NCI-H187 (cell line): ENCODE results near the gene CRBN.

ENCODE experiments used
- DNase-seq, 2 experiments: peaks; one replicate each; lab custom pipeline; 2025; lab: John Stamatoyannopoulos, UW

The CRBN gene

GRCh38 chr3:3170998-3171397, 8.5 kb downstream of the CRBN start:
- no peak for DNase-seq

- DNase-seq, result no peak
These were observed 13.8 kb downstream of the CRBN start for GRCh38 chr3:3165650-3166049.

- no peak for DNase-seq
These were observed 14.2 kb downstream of the CRBN start for GRCh38 chr3:3165241-3165640.

GRCh38 chr3:3160826-3161225, 18.7 kb downstream of the CRBN start:
- no peak for DNase-seq

GRCh38 chr3:3157484-3157883, 22.0 kb downstream of the CRBN start:
- no peak for DNase-seq

GRCh38 chr3:3154879-3155610, 24.4 kb downstream of the CRBN start:
- DNase-seq, result no peak

- no peak for DNase-seq
These were observed 28.0 kb downstream of the CRBN start for GRCh38 chr3:3151513-3151912.

DNA sequence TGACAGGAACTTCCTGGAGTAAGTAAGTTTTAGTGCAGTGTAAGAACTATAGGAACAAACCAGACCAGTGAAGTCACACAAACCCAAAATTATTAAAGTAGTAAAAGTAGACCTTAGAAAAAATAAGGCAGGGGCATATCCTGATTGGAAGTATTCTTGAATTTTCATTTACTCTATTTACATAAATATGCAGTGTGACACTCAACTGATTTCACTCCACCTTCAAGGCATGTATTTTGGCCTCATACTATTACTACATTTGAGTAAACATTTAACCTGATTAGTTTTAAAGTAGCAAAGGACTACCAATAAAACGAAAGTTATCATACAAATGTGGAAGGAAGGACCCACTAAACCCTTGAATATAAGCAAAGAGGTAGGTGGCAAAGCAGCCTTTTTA, 29.9 kb downstream of the CRBN start:
- DNase-seq, result no peak

GRCh38 chr3:3145831-3146230, 33.7 kb downstream of the CRBN start:
- no peak for DNase-seq

DNA sequence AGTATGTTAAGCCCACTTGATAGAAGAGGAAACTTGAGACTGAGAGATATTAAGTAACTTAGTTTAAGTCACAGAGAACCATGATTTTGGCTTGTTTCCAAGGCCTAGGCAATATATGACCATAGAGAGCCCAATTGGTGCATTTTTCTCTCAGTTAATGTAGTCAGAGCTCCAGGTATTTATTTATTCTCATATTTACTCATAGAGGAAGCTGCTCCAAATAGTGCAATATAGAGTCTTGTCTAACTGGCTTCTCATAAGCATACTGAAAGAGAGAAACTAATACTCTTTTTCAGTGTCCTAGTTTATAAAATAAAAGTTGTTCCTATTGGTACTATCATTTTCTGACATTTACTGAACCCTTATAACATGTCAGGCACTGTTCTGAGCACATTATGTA, 37.6 kb downstream of the CRBN start:
- no peak for DNase-seq

DNA sequence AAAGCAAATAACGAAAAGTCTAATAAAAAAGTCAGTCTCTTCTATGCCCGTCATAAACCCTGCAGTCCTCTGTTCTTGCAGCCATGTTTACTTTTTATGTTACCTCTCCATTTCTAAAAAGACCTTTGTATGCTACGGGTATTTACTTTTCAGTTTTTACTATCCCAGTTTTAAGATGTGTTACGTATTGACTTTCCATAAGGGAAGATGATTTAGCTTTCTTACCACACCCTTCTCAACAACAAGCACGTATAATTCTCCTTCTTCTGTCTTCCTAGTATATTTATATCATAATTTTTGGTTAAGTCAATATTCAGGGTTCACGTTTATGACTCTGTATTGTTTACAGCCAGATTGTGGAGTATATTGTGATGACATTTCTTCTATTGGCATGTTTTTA, 42.0 kb downstream of the CRBN start:
- DNase-seq, result no peak

DNA sequence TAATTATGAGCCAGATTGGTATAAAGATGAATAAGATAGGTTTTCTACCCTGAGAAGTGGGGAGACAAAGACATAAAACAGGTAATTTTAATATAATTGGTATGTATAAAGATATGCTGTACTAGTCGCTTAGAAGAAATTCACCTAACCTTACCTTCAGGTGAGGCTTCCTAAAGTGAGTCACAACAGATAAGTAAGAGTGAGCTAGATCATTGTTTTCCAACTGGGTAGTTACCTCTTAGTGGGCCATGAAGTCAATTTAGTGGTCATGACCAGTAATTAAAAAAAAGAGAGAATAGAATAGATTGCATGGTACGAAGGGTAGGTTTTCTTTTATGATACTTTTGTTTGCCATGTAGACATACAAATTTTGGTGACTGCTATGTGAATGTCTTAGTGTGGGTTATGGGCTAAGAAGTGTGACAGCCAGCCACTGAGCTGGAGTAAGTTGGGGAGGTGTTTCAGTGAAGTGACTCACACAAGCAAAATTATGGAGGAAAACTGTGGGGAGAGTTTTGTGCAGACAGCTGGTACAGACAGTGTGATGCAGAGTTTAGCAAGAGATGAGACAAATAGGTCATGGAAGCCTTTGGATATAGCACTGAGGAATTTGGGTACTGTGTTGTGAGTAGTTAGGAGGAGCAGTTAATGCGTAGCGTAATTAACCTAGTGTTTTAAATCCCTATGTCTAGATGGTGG, 44.6 kb downstream of the CRBN start:
- no peak for DNase-seq

- DNase-seq, result no peak
These were observed 46.0 kb downstream of the CRBN start for GRCh38 chr3:3133500-3133899.

- no peak for DNase-seq
These were observed 49.9 kb downstream of the CRBN start for GRCh38 chr3:3129579-3129978.

GRCh38 chr3:3127432-3128010, 52.0 kb downstream of the CRBN start:
- DNase-seq, result no peak

GRCh38 chr3:3126477-3127431, 52.7 kb downstream of the CRBN start, which contains the start of gene TRNT1:
TSS of gene TRNT1 (plus strand) at chr3:3126940. CDS start at chr3:3129041, 2,101 bp downstream.
- peak; percentile 67 to 78 for DNase-seq

- no peak for DNase-seq
These were observed 53.5 kb downstream of the CRBN start for GRCh38 chr3:3125977-3126376.

- DNase-seq, result no peak
These were observed 60.1 kb downstream of the CRBN start for GRCh38 chr3:3119393-3119851.

GRCh38 chr3:3117651-3118050, 61.8 kb downstream of the CRBN start:
- no peak for DNase-seq

GRCh38 chr3:3113042-3113709, 66.3 kb downstream of the CRBN start:
- no peak for DNase-seq

- no peak for DNase-seq
These were observed 68.6 kb downstream of the CRBN start for GRCh38 chr3:3110749-3111361.
